ENCODE data around the gene CFAP298.

CFAP298 gene

GRCh38 chr21:32554832-32555638, 57.1 kb downstream of the CFAP298 start:
- DNase-seq (ENCODE audit: low read depth in 1 of 2, low spot score in 1 of 2): no peak
- Histone ChIP-seq H3K4me3 (replicated peaks; ENCODE audit: insufficient read depth, low read length) (no peak overlapping the region), H3K27me3 (ENCODE audit: insufficient read depth, poor library complexity, severe bottlenecking) (no peaks in the 10 kb centered on the region), H3K27ac (replicated peaks) (no peak overlapping the region)
- no peak for TF ChIP-seq GABPA (IDR thresholded peaks at IDR 0.05; ENCODE audit: low read depth)
- TF ChIP-seq SPI1 (IDR thresholded peaks at IDR 0.05; ENCODE audit: borderline replicate concordance, low read depth): no peak
- TF ChIP-seq CTCF (IDR thresholded peaks at IDR 0.05; ENCODE audit: insufficient read depth, low read length): no peak
- no peak for TF ChIP-seq REST (IDR thresholded peaks at IDR 0.05; ENCODE audit: insufficient replicate concordance, low read depth)
- TF ChIP-seq POLR2AphosphoS5 (IDR thresholded peaks at IDR 0.05; ENCODE audit: low read depth): no peak

GRCh38 chr21:32549886-32550285, 62.3 kb downstream of the CFAP298 start:
- DNase-seq (ENCODE audit: low read depth in 1 of 2, low spot score in 1 of 2): no peak
- H3K27me3 ChIP-seq (ENCODE audit: insufficient read depth, poor library complexity, severe bottlenecking): no peaks in the 10 kb centered on the region
- no peak overlapping the region for H3K4me3 ChIP-seq (replicated peaks; ENCODE audit: insufficient read depth, low read length)
- TF ChIP-seq GABPA (IDR thresholded peaks at IDR 0.05; ENCODE audit: low read depth) (no peak), POLR2AphosphoS5 (IDR thresholded peaks at IDR 0.05; ENCODE audit: low read depth) (no peak)
- no peak overlapping the region for H3K27ac ChIP-seq (replicated peaks)

GRCh38 chr21:32549440-32549839, 62.7 kb downstream of the CFAP298 start:
- no peak for DNase-seq (ENCODE audit: low read depth in 1 of 2, low spot score in 1 of 2)
- TF ChIP-seq SPI1 (IDR thresholded peaks at IDR 0.05; ENCODE audit: borderline replicate concordance, low read depth) (peak; percentile 19; the same call in 1 of the 2 replicates), POLR2AphosphoS5 (IDR thresholded peaks at IDR 0.05; ENCODE audit: low read depth) (no peak)
- Histone ChIP-seq H3K27ac (replicated peaks) (no peak overlapping the region), H3K27me3 (ENCODE audit: insufficient read depth, poor library complexity, severe bottlenecking) (no peaks in the 10 kb centered on the region), H3K4me3 (replicated peaks; ENCODE audit: insufficient read depth, low read length) (no peak overlapping the region)

Measured in HL-60 (cell line).